Measurements from ENCODE around the gene SLC4A4.

The SLC4A4 gene

DNA sequence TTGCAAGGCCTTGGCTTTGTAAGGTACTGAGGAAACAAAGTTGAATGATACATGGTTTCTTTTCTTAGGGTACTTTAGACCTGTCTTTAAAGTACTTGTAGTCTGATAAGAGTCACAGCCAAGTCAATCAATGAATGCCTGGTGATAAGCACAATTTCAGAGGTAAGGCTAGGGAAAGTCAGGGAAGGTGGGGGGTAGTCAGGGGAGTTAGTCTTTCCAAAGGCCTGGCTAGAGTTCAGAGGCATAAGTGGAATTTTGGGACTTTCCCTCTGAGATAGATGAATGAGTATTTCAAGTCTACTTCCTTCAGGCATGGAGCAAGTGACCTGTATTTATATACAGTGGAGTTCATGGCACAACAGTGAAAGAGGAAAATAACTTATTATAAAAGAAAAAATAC is 78.3 kb downstream of the SLC4A4 start:
- DNase-seq = no peak

DNA sequence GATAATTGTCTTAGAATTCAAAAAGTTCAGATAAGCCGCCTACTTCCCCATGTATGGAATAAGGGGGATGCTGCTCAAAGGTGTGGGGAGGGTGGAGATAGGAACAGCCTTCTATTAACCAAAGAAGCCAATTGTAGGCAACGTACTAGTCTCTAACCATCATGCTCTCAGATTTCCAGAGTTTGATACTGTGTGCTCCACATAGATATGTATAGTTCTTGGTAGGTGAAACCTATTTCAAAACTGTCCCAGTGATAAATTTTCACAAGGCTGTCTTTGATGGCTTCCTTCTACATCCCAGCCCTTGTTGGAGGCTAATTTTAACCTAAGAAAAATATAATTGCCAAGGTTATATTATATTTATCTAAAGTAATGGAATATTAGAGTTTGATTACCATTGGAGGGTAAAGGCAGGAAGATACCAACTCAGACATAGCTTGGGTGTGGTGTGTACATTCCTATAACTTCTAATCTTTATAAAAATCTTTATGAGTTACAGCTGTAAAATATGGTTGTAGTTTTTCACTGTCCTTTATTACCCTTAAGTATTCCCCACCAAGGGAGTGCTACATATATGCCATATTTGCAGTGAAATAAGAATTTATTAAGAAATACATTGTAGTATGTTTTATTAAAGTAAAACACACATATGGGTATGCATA is 87.7 kb downstream of the SLC4A4 start:
- DNase-seq = no peak

DNA sequence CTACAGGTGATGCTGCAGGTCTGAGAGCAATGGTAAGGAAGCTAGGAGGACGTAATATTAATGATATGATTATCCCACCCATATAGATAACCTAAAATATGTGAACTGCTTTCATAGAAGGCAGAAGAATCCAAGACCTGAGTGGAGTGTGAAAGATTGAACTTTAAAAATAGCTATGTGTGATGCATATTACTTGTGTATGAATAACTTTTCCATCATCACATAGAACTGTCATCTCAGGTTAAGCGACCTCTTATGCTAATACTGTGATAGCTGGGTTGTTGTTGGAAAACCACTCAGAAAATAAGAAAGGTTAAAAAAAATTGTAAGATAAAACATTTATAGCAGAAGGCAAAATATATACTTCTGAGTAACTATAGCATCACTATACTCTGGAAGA is 90.3 kb downstream of the SLC4A4 start:
- no peak for DNase-seq

DNA sequence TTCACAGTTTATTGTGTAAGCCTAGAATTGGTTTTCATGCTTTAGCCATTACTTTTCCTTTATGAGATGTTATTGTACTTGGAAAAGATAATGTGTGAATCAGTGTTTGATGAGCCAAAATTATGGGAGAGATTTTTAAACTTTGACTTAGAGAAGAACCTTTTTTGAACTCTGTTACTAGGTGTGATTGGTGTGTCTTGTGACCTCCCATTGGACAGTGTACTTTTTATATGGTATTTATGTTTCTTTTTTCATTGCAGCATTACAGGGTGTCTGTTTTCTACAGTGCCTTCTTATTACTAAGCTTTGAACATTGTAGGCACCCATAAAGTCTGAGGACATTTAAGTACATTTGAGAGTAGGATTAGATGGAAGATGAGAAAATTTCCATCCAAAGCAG is 91.1 kb downstream of the SLC4A4 start:
- DNase-seq = no peak

DNA sequence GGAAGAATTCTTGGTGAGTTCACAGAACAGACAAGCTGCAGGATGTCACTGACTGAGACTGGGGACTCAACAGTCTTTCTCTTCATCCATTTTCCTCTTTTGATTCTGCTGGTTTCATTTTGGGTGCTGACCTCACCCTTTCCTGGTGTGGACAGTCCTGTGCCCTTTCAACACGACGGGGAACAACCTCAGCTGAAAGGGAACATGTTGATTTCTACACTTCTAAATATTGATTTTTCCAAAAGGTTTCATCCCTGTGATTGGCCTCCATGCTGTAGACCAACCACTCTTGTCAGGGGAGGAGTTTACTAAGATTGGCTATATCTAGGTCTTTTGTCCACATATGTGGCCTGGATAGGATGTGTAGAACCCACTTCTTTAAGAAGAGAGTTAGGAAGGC is 91.8 kb downstream of the SLC4A4 start:
- no peak for DNase-seq

DNA sequence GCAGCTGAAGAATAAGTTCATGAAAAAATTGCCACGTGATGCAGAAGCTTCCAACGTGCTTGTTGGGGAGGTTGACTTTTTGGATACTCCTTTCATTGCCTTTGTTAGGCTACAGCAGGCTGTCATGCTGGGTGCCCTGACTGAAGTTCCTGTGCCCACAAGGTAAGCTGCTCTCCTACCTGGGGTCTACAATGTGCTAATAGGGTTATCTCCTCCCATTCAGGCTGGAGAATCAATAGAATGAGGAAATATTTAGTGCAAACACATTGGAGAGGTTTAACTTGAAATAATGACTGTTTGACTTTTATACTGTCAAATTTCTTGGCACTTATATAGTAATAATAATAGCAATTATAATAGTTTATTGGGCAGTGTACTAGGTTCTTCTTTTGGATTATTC is 101.8 kb downstream of the SLC4A4 start:
- DNase-seq = no peak

DNA sequence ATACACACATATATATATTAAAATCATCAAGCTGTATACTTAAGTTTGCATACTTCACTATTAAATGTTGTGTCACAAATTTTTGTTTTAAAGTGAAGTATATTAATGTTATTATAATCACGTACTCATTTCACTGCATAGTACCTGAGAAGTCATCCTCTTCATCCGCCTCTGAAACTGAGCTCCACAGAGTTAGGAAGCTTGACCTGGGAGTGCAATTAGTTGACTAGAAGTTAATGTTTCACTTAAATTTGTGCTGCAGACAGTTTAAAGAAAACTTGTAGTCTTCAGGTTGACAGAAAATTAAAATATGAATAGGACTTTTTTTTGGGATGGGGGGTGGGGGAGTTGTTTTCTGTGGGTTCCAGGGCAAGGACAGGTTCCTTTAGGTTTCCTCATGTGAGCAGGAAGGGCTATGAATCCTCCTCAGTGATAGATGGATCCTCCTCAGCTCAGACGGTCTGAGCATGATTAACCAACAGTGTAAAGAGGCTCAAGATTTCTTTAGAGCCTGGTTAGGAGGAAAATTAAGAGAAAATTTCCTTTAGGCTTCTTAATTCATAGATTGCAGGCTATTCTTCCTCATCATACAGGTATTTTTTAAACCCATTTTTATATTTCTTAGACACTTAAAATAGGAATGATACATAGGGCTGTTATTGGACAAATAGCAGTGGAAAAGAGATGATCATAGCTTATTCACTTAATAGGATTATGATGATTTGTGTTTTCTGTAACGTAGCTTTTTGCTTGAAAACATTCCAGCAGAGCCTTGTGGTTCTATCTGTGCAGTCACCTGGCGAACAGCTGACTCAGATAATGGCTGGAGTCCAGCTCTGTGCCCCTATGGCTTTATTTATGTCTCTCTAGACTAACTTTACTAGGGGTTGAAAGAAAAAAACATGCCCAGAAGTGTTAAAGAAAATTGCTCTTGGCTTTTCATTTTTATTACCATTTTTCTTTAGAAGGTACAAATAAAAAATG is 102.7 kb downstream of the SLC4A4 start:
- peak; percentile 50 for DNase-seq

DNA sequence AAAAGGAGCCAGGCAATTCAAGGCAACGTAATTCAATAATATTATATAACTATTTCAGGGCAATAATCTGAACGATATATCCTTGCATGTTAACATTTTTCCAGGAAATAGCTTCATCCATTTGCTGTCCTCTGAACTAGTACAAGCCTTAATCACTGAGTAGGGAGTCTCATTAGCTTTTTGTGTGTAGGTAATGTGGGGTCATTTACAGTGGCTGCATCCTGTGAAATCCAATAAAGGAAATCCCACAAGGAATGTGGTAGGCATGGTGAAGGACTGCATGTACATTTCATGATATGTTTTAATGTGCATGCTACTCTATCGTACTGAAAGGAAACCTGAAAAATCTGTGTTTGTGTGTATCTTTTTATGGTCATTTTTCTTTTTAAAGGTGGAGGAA is 103.5 kb downstream of the SLC4A4 start:
- no peak for DNase-seq

DNA sequence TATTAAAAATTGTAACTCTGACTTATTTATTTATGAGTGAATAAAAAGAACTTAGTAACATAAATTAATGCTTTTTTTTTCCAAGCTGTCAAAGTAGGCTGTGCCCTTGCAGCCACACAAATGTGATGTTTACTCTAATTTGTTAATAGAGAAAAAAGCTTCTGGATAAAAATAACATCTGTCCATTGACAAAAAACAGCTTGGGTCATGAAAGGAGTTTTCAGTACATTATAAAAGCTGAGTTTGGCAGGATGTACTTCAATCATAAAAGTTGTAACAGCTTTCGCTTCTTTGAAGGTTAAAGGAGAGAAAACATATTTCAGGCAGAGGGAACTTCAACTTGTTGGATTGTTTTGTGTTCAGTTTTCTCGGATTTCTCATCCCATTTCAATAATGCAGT is 105.6 kb downstream of the SLC4A4 start:
- DNase-seq = no peak

DNA sequence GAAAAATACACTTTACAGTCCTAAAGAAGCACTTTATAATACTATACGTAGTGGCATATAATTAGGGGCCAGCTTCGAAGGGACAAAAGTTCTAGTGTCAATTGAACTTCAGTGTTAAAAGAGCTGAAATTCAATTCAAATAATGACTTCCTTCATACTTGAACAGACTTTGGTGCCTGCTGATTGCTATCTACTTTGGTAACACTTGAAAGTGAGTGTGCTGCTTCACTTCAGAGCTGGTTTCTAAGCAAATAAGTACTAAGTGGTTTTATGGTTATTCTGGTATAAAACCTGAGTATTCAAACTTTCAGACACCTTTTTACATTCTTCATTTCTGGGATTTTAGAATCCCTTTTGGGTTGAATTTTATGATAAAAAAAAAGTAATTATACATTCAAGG is 107.0 kb downstream of the SLC4A4 start:
- DNase-seq = no peak

DNA sequence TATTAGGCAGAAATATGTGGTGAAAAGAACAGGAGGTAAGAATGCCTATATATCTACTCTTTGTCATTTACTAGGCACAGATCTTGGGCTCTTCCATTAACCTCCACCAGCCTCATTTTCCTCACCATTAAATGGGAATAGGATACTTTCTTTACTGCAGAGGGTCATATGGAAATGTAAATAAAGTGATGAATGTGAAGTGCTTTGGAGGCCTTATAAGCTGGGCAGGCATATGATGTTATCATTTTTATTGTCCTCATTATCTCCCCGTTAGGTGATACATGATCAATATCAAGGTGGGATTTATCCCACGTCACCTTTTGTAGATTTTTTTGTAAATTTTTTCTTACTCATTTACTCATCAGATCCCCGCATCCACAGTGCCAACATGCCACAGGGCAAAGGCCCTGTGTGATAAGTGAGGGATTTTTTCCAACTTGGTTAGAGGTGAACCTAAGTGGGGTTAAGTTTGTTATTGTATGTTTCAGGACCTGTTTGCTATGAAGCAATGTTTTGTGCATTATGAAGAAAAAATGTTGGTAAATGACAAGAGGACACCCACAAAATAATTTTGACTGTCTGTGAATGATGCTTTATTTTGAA is 107.8 kb downstream of the SLC4A4 start:
- DNase-seq = no peak

DNA sequence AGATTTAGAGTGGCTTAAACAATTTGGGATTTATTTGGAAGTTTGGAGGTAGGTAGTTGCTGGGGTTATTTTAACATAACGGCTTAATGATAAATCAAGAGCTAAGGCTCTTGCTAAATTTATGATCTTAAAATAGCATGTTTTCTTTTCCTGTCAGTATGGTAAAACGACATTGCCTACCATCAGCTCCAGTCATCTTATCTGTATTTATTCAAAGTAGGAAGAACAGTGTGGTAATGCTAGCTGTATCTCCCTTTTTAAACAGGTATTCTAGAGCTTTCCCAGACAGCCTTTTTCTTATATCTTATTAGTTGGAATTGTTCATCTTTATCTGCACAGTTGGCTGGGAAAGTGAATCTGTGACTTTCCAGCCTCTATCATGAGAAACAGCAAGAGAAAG is 110.2 kb downstream of the SLC4A4 start:
- no peak for DNase-seq

DNA sequence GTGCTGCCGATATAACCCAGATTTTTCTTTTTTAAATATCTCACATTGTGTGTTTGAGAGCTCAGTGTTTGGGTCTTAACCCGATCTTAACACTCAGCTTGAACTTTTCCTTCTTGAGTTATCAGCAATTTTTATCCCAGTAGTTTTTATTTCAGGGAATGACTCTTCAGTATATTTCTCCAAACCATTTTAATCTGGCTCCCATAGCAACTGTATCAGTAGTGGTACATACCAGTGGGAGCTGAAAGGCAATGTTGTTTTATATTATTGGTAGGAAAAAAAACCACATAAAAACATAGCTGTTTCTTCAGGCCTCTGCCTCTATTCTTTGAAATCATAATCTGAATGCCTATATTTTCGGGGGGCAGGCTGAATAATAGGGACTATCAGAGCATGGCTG is 111.1 kb downstream of the SLC4A4 start:
- DNase-seq = no peak

DNA sequence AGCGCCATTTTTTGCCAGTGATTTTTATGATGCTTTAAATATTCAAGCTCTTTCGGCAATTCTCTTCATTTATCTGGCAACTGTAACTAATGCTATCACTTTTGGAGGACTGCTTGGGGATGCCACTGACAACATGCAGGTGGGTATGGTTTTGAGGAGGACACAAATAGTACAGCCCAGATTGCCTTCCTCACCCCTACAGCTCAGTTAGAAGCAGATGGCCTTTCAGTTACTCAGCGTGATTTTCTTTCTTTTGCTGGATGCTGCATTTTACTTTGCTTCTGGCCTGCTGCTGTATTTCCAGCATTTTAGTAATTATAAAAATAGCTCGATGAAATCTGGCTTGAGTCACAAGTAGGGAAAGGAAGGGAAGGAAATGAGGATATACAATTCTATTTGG is 114.7 kb downstream of the SLC4A4 start:
- DNase-seq = no peak

DNA sequence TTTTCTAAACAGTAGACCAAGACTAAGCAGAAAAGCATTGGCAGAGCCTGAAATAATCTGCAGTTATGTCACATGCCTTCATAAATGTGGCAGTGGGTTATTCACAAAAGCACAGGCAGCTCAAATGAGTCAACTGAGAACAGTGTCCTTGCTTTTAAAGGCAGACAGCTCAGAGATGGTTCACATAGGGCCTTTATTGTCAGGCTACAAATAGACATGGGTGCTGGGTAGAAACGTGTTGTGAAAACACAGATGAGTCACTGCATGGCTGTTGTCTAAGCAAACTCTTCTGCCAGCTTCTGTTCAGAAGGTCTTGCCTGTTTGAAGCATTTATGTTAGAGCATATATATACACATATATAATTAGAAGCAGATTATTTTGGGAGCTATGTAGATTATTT is 118.0 kb downstream of the SLC4A4 start:
- DNase-seq = peak; percentile 87

DNA sequence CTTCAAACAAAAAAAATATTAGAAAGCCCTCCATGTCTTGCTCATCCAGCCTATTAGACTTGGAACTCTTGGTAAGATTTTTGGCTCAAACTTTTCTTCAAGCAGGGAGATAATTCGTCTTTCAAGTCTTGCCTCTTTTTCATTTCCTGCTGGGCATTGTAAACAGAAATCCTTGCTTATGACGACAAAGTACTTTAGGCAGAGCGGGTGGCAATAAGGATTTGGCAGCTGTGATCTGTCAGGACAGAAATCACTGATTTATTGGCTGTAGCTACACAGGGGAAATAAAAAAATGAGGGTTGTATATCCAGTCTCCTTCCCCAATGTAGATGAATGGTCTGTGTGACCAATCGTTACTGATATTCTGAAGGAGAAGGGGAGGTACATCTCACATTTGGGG is 121.6 kb downstream of the SLC4A4 start:
- no peak for DNase-seq

DNA sequence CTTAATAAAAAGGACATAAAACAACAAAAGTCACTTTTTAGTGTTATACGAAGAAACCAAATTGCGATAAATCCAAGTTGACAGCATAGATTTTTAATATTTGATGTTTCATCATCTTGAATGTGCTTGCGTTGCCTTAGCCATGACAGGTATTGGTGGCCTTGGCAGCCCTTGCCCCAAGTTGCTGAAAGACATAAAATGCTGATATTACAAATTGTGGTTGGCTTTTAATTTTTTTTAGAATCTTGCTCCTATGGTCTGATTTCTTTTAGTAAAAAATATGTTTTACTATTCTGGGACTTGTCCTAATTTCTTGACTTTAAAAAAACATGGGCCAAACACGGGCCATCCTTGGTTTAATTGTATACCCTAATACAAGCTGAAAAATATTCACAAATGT is 122.6 kb downstream of the SLC4A4 start:
- DNase-seq = no peak

DNA sequence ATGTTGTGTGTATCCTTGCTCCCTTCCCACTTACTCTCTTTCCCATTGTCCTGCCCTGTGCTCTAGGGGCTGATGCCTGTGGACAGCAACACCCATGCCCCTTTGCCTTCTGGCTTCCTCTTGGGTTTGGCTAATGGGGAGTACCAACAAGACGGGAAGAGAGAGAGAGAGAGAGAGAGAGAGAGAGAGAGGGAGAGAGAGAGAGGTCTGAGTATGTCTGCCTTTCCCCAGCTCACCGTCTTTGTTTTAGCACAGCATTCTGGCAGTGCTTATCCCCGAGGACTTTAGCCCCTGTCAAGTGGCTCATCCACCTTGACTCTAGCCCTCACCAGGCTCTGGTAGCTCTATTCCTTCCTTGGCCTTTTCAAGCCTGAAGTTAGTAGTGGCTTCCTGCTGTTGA is 128.0 kb downstream of the SLC4A4 start:
- DNase-seq = no peak

DNA sequence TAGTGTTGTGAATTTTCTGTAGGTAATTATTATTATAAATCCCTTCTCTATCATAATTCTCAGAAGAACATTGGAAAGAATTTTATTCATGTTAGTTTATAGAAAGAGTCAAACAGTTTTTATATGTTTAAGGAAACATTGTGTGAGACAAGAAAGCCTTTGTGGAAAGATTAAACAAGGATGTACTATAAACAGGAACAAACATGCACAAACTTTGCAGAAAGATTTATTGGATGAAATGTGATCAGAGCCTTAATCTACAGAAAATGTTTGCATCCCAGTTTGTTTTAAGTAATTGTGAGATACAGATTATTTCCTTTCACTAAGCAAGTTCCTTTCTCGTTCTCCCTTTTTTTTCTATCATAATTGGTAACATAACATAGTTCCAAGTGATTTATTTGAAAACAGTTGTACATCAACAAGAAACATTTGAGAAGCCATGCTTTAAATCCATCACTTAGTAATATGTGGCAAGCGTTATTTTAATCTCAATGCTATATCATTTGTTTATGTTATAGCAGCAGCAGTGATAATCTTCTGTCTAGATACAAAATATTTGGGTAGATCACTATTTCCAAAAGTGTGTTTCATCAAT is 129.4 kb downstream of the SLC4A4 start:
- DNase-seq = peak; percentile 32

DNA sequence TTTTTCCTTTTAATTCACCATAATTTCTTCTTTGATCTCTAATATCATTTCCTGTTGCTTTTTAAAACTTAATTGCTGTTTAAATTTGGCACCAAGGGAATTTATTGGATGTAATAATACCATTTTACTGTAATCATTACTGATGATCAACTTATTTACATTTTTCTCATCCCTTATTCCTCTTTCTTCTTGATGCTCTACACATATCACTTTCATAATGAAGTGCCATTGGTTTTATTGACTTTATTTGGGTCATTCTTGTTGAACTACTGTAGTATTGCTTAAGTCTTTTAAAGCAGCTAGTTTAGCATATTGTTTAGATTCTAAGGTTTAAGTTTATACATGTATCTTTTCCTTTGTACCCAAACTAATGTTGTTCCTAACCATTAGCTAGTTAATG is 130.7 kb downstream of the SLC4A4 start:
- no peak for DNase-seq

DNA sequence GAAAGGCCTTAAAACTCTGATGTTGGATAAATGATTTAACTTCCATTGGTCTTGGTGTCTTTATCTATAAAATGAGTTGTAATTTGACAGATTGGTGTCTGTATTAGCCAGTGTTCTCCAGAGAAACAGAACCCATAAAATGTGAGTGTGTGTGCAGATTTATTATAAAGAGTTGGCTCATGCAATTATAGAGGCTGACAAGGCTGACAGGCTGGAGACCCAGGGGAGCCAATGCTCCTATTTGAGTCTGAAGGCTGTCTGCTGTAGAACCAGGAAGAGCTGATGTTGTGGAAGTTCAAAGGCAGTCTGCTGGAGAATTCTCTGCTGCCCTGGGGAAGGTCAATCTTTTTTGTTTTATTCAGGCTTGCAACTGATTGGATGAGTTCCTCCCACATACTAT is 131.7 kb downstream of the SLC4A4 start:
- peak; percentile 11 for DNase-seq

DNA sequence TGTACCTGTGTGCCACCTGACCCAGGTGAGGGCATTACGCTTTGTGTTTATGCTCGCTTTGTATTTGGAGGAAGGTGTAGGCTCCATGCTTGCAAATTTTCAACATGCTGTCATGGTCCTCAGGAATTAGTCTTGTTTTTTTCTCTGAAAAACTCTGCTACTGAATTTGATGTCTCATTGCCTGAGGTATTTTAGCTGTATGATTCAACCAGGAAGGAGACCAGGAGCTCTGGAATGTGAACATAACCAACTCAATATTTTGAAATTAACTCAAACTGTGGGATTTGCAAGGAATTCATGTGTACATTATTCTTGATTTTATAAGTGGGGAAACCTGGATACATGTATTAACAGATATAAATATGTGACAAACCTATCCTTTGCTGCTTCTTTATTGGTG is 134.1 kb downstream of the SLC4A4 start:
- peak; percentile 92 for DNase-seq

DNA sequence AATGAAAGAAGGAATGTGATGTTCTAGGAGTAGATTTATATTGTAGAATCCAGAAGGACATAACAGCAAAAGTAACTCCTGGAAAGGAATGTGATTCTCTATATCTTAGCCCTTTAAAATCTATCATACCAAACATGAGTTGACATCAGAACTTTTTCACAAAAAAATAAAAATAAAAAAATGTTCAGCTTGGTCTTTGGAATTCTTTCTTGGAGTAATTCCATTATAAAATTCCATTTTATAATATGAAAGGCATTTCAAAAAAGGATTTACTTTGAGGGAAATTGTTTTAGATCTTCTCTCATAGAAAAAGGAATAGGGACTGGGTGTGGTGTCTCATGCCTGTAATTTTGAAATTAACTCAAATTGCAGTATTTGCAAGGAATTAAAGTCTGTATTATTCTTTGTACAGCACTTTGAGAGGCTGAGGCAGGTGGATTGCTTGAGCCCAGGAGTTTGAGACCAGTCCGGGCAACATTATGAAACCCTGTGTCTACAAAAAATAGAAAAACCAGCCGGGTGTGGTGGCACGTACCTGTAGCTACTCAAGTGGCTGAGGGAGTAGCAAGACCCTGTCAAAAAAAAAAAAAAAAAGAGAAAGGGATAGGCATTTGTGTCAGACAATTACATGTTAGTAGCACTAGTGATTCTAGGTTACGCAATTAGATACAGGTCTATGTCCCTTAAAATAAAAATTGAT is 134.9 kb downstream of the SLC4A4 start:
- peak; percentile 24 for DNase-seq

All from fibroblast of skin of right quadriceps (primary cell).